Naive thymus-derived CD4-positive, alpha-beta T cell (primary cell): Measurements from ENCODE around the gene PDSS2. TPM values are rescaled to one million over a fixed set of nuclear protein-coding genes. Genes with fewer than 3 reads are reported as not detected.

ENCODE experiments used
- ATAC-seq: fragments of 150-1000 bp; cut with Tn5 transposase; 2 replicates; pipeline ENCODE4 v1.10.0; 2021; ENCODE audit warnings: mild to moderate bottlenecking, moderate library complexity
- CTCF ChIA-PET: fragments of 350-600 bp; sonication (Branson Sonifier 250); formaldehyde crosslinking; loops from one replicate; lab custom pipeline; 2021; ENCODE audit warnings: antibody characterized with exemption; lab: Charles Lee
- POLR2A ChIA-PET: fragments of 350-600 bp; sonication (Branson Sonifier 250); formaldehyde crosslinking; loops from one replicate; lab custom pipeline; 2021; ENCODE audit warnings: antibody characterized with exemption, inconsistent platforms; lab: Charles Lee
- DNase-seq, 9 donors: peaks; one replicate each; pipeline versions ENCODE4 v3.0.0 to v3.0.0-alpha.2; 2020 to 2022; ENCODE audit warnings: mixed read lengths in 1 of 9
- H3K27ac ChIP-seq: one replicate; pipeline ENCODE4 v1.7.0; 2013; ENCODE audit warnings: mild to moderate bottlenecking, low read depth, low read length, moderate library complexity
- H3K27me3 ChIP-seq, 2 donors: one replicate each; pipeline ENCODE4 v1.7.0; 2013; ENCODE audit warnings: low read length in 2 of 2, mild to moderate bottlenecking in 2 of 2, moderate library complexity in 2 of 2; ENCODE audit not compliant: control insufficient read depth in 2 of 2, insufficient read depth in 2 of 2
- H3K36me3 ChIP-seq, 3 experiments: 1 replicate in 2 of 3; 2 replicates in 1 of 3; pipeline ENCODE4 v1.7.0; 2013; ENCODE audit warnings: low read length in 3 of 3, mild to moderate bottlenecking in 3 of 3, moderate library complexity in 1 of 3; ENCODE audit not compliant: insufficient read depth in 3 of 3, control insufficient read depth in 2 of 3
- H3K4me1 ChIP-seq, 2 donors: one replicate each; pipeline ENCODE4 v1.7.0; 2013; ENCODE audit warnings: low read length in 2 of 2, mild to moderate bottlenecking in 2 of 2, moderate library complexity in 1 of 2; ENCODE audit not compliant: control insufficient read depth in 2 of 2, insufficient read depth in 2 of 2
- H3K4me3 ChIP-seq: 2 replicates; pipeline ENCODE4 v1.7.0; 2013; ENCODE audit warnings: mild to moderate bottlenecking, low read length
- H3K9me3 ChIP-seq, 3 experiments: 1 replicate in 2 of 3; 2 replicates in 1 of 3; pipeline ENCODE4 v1.7.0; 2013; ENCODE audit warnings: low read length in 3 of 3; ENCODE audit not compliant: control insufficient read depth in 2 of 3
- H3K27ac Mint-ChIP-seq, 9 donors: one replicate each; pipeline ENCODE4 v1.8.0; 2020 to 2022; ENCODE audit warnings: mixed read lengths in 9 of 9, mild to moderate bottlenecking in 8 of 9, moderate library complexity in 5 of 9, inconsistent platforms in 2 of 9
- H3K27me3 Mint-ChIP-seq, 5 donors: one replicate each; pipeline ENCODE4 v1.8.0; 2021 to 2022; ENCODE audit warnings: mixed read lengths in 5 of 5, mild to moderate bottlenecking in 1 of 5
- H3K36me3 Mint-ChIP-seq, 5 donors: one replicate each; pipeline ENCODE4 v1.8.0; 2020 to 2022; ENCODE audit warnings: mixed read lengths in 5 of 5, mild to moderate bottlenecking in 3 of 5, inconsistent platforms in 1 of 5
- H3K4me1 Mint-ChIP-seq, 7 donors: one replicate each; pipeline ENCODE4 v1.8.0; 2020 to 2022; ENCODE audit warnings: mixed read lengths in 7 of 7, mild to moderate bottlenecking in 3 of 7, inconsistent platforms in 1 of 7
- H3K4me3 Mint-ChIP-seq, 10 donors: one replicate each; pipeline ENCODE4 v1.8.0; 2020 to 2022; ENCODE audit warnings: mild to moderate bottlenecking in 10 of 10, mixed read lengths in 10 of 10, moderate library complexity in 6 of 10, inconsistent platforms in 2 of 10
- H3K9me3 Mint-ChIP-seq, 11 donors: one replicate each; pipeline ENCODE4 v1.8.0; 2020 to 2022; ENCODE audit warnings: mixed read lengths in 11 of 11, mild to moderate bottlenecking in 4 of 11, inconsistent platforms in 1 of 11, moderate library complexity in 1 of 11
- intact Hi-C, 2 donors: fragments of 100-400 bp; cut with micrococcal nuclease; formaldehyde crosslinking; loops; one replicate each; pipeline ENCODE4 v1.15.1; 2023
- polyA plus RNA-seq, 2 donors: library from polyadenylated mRNA; unstranded; fragments of 300-500 nt; fragmentation: Illumina TruSeq; gene quantifications; one replicate each; pipeline ENCODE4 v1.2.3, GENCODE V29; 2021
- total RNA-seq, 6 experiments: library from RNA in 5 of 6; stranded (reverse) in 5 of 6; gene quantifications; 1 replicate in 5 of 6; 2 replicates in 1 of 6; pipeline ENCODE4 v1.2.3 and lab custom pipeline; 2021 to 2026

PDSS2 gene
- total and polyA plus RNA-seq, 7 experiments from 2014 or later = 12.0 to 16.6 (median 12.4) TPM

DNA sequence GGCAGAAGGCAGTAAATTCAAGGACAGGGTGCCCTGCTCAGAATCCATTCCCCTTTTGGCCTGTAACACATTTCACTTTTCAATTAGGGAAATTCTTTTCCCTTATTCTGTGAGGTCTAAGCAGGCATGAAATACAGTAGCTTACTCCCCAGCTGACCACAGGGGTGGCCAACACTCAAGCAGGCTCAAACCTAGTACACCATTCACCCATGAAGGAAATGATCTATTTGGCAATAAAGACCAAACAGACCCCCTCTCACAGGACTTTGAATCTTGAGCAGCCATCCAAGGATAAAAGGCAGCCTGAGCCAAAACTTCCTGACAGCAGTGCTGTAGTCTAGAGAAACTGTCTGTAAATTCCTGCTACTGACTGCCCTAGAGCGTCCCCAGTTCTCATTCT, 17.7 kb downstream of the PDSS2 start:
- Mint-ChIP-seq H3K9me3 (peaks cover 0 to 5% (median 3%) of the 10 kb centered on the region in 11 donors), H3K27me3 (no peaks in the 10 kb centered on the region), H3K4me1 (peaks cover 0 to 48% (median 29%) of the 10 kb centered on the region in 7 donors), H3K36me3 (peaks cover 0 to 32% (median 19%) of the 10 kb centered on the region in 5 donors), H3K4me3 (no peak overlapping the region), H3K27ac (no peak overlapping the region)
- DNase-seq (no peak), ATAC-seq (no peak)
- Histone ChIP-seq H3K4me1 (no peaks in the 10 kb centered on the region), H3K36me3 (no peaks in the 10 kb centered on the region), H3K4me3 (no peak overlapping the region), H3K27me3 (no peaks in the 10 kb centered on the region), H3K9me3 (no peaks in the 10 kb centered on the region), H3K27ac (no peak overlapping the region)
- POLR2A ChIA-PET = no interaction called here
- CTCF ChIA-PET = no interaction called here
- intact Hi-C loops = no loop called here

DNA sequence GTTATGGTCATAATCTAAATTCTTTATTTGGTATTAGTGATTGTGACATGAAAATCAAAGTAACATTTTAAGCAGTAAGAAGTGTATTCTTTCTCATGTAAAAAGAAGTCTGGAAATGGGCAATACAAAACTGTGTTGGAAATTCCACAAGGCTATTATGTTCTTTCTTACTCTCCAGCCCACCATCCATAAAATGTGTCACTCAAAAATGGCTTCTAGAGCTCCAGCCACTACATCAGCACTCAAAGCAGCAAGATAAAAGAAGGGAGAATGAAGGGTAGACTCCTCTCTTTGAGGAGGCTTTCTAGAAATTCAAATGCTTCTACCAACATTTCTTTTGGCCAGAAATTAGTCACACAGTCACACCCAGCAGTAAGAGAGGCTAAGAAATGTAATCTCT, 18.4 kb downstream of the PDSS2 start:
- ATAC-seq (no peak), DNase-seq (no peak)
- Mint-ChIP-seq H3K9me3 (peaks cover 0 to 3% (median 0%) of the 10 kb centered on the region in 11 donors), H3K27ac (peak overlapping the region in 1 of 9 donors; percentile 23), H3K4me1 (peaks cover 0 to 51% (median 29%) of the 10 kb centered on the region in 7 donors), H3K36me3 (peaks cover 0 to 29% (median 14%) of the 10 kb centered on the region in 5 donors), H3K4me3 (no peak overlapping the region), H3K27me3 (no peaks in the 10 kb centered on the region)
- ChIA-PET CTCF (no interaction called here), POLR2A (no interaction called here)
- Histone ChIP-seq H3K4me1 (no peaks in the 10 kb centered on the region), H3K4me3 (no peak overlapping the region), H3K36me3 (no peaks in the 10 kb centered on the region), H3K9me3 (no peaks in the 10 kb centered on the region), H3K27me3 (no peaks in the 10 kb centered on the region), H3K27ac (no peak overlapping the region)
- intact Hi-C loops = no loop called here

DNA sequence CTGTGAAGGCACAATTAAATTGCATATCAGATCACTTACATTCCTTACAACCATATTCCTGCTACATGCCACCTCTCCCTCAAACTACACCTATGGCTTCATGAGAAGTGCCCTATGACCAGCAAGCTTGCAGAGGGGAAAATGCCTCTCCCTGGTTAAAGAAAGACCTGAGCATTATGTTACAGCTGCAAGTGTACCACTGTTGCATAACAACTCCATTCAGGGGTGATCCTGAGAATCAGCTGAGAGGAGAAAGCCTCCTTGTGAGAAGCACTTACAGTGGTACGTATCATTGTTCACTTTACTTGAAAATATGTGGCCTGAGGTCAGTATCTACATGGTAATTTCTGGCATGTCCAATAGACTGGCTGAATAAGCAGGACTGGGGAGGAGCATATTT, 20.0 kb downstream of the PDSS2 start:
- Histone ChIP-seq H3K4me1 (no peaks in the 10 kb centered on the region), H3K9me3 (no peaks in the 10 kb centered on the region), H3K27ac (no peak overlapping the region), H3K27me3 (no peaks in the 10 kb centered on the region), H3K36me3 (no peaks in the 10 kb centered on the region), H3K4me3 (no peak overlapping the region)
- ATAC-seq = no peak
- H3K4me1 Mint-ChIP-seq = peaks cover 0 to 53% (median 28%) of the 10 kb centered on the region in 7 donors
- intact Hi-C loops = no loop called here
- H3K27me3 Mint-ChIP-seq = no peaks in the 10 kb centered on the region
- POLR2A ChIA-PET = interaction anchor here (0.6 kb wide), 1 partner anchor 650 kb away, joined by 3 read pairs; no protein-coding TSS in a partner anchor
- no peak overlapping the region for H3K4me3 Mint-ChIP-seq
- CTCF ChIA-PET = no interaction called here
- H3K9me3 Mint-ChIP-seq = peaks cover 0 to 1% (median 0%) of the 10 kb centered on the region in 11 donors
- no peak for DNase-seq
- H3K27ac Mint-ChIP-seq = no peak overlapping the region
- H3K36me3 Mint-ChIP-seq = peaks cover 0 to 26% (median 14%) of the 10 kb centered on the region in 5 donors

DNA sequence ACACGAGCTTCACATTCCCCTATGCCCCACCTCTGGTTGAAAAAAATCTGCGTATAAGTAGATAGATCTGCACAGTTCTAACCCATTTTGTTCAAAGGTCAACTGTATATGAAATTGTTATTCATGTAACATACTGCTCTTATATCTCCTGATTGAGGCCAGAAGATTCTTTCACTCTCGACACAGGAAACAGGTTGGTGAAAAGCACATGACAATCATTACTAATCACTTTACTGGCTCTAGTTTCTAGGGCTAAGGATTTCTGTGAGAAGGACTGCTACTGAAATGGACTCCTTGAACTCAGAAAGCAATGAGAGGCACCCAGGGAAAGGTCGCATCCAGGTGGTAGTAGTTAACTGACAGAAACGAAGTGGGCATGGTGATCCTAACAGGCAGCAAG, 21.7 kb downstream of the PDSS2 start:
- H3K36me3 ChIP-seq = no peaks in the 10 kb centered on the region
- Mint-ChIP-seq H3K36me3 (peaks cover 0 to 37% (median 25%) of the 10 kb centered on the region in 5 donors), H3K4me1 (peaks cover 0 to 51% (median 38%) of the 10 kb centered on the region in 7 donors), H3K4me3 (no peak overlapping the region), H3K9me3 (peaks cover 0 to 3% (median 0%) of the 10 kb centered on the region in 11 donors), H3K27me3 (no peaks in the 10 kb centered on the region), H3K27ac (peak overlapping the region in 2 of 9 donors; percentile 0 to 76)
- H3K4me3 ChIP-seq = no peak overlapping the region
- no peak overlapping the region for H3K27ac ChIP-seq
- no peak for ATAC-seq
- no peak for DNase-seq
- H3K27me3 ChIP-seq = no peaks in the 10 kb centered on the region
- POLR2A ChIA-PET = no interaction called here
- no peaks in the 10 kb centered on the region for H3K9me3 ChIP-seq
- CTCF ChIA-PET = no interaction called here
- intact Hi-C loops = no loop called here
- H3K4me1 ChIP-seq = no peaks in the 10 kb centered on the region

DNA sequence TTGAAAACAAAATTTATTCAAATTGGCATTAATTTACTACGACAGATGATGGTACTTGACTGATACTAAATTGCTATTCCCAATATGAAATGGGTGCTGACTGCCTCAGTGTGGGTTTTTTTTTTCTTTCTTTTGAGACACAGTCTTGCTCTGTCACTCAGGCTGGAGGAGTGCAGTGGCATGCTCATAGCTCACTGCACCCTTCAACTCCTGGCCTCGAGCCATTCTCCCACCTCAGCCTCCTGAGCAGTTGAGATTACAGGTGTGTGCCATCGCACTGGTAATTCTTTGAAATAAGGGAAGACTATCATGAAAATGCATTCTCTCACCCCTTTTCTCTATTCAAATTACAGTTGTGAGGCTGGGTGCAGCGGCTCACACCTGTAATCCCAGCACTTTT, 22.5 kb downstream of the PDSS2 start:
- CTCF ChIA-PET = no interaction called here
- ATAC-seq = no peak
- Histone ChIP-seq H3K4me3 (no peak overlapping the region), H3K9me3 (no peaks in the 10 kb centered on the region), H3K36me3 (no peaks in the 10 kb centered on the region), H3K27ac (no peak overlapping the region), H3K4me1 (no peaks in the 10 kb centered on the region), H3K27me3 (no peaks in the 10 kb centered on the region)
- Mint-ChIP-seq H3K36me3 (peaks cover 0 to 33% (median 22%) of the 10 kb centered on the region in 5 donors), H3K4me3 (no peak overlapping the region), H3K9me3 (peaks cover 0 to 3% (median 0%) of the 10 kb centered on the region in 11 donors), H3K27ac (no peak overlapping the region), H3K27me3 (no peaks in the 10 kb centered on the region), H3K4me1 (peaks cover 0 to 47% (median 35%) of the 10 kb centered on the region in 7 donors)
- no peak for DNase-seq
- POLR2A ChIA-PET = no interaction called here
- intact Hi-C loops = no loop called here

DNA sequence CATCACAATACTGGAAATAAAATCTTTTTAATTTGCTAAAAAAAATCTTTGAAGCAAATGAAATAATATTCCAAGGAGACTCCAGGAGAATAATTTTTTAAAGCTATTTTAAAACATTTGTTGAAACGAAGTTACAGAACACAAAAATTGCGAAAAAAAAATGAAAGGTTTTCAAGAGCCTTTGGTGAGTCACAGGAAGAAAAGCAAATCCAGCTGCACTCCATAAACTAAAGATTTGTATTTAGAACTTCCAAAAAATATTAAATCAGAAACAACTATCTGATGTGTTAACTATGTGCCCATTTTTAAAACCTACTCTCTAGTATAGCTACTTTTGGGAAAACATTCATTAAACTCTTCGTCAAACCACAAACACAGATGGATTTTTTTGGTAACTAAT, 23.6 kb downstream of the PDSS2 start:
- Mint-ChIP-seq H3K27ac (no peak overlapping the region), H3K9me3 (peaks cover 0 to 3% (median 0%) of the 10 kb centered on the region in 11 donors), H3K36me3 (peaks cover 0 to 33% (median 15%) of the 10 kb centered on the region in 5 donors), H3K4me1 (peaks cover 0 to 40% (median 34%) of the 10 kb centered on the region in 7 donors), H3K27me3 (no peaks in the 10 kb centered on the region), H3K4me3 (no peak overlapping the region)
- intact Hi-C loops = no loop called here
- Histone ChIP-seq H3K9me3 (no peaks in the 10 kb centered on the region), H3K36me3 (no peaks in the 10 kb centered on the region), H3K4me3 (no peak overlapping the region), H3K27ac (no peak overlapping the region), H3K27me3 (no peaks in the 10 kb centered on the region), H3K4me1 (no peaks in the 10 kb centered on the region)
- no peak for ATAC-seq
- CTCF ChIA-PET = no interaction called here
- no peak for DNase-seq
- POLR2A ChIA-PET = no interaction called here

DNA sequence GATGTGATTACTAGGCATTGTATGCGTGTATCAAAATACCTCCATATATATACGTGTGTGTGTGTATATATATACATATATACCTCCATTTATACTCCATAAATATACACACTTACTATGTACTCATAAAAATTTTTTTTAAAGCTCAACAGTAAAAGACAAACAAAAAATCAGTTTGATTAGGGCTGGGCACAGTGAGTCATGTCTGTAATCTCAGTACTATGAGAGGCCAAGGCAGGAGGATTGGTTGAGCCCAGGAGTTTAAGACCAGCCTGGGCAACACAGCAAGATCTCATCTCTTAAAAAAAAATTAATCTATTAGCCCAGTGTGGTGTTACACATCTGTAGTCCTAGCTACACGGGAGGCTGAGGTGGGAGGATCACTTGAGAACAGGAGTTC, 24.6 kb downstream of the PDSS2 start:
- Histone ChIP-seq H3K36me3 (no peaks in the 10 kb centered on the region), H3K4me3 (no peak overlapping the region), H3K9me3 (no peaks in the 10 kb centered on the region), H3K27ac (no peak overlapping the region), H3K4me1 (no peaks in the 10 kb centered on the region), H3K27me3 (no peaks in the 10 kb centered on the region)
- Mint-ChIP-seq H3K27ac (no peak overlapping the region), H3K27me3 (no peaks in the 10 kb centered on the region), H3K4me1 (peaks cover 0 to 39% (median 36%) of the 10 kb centered on the region in 7 donors), H3K9me3 (peaks cover 0 to 3% (median 0%) of the 10 kb centered on the region in 11 donors), H3K36me3 (peaks cover 0 to 32% (median 10%) of the 10 kb centered on the region in 5 donors), H3K4me3 (no peak overlapping the region)
- ChIA-PET CTCF (no interaction called here), POLR2A (interaction anchor here (0.6 kb wide), 1 partner anchor 21 kb away, joined by 4 read pairs; no protein-coding TSS in a partner anchor)
- intact Hi-C loops = no loop called here
- DNase-seq (no peak), ATAC-seq (no peak)
